HepG2 (cell line): Measurements from ENCODE around the gene MVP. TPM values are rescaled to one million over a fixed set of nuclear protein-coding genes. Genes with fewer than 3 reads are reported as not detected.

Experiments used
- AFF4 ChIP-seq: sonication (generic); formaldehyde crosslinking; IDR thresholded peaks from 2 replicates; pipeline ENCODE4 v1.4.0; 2020; ENCODE audit warnings: missing genetic modification reagents
- ARID4A ChIP-seq: sonication (generic); formaldehyde crosslinking; IDR thresholded peaks from 2 replicates; pipeline ENCODE4 v1.5.0; 2020; ENCODE audit warnings: mild to moderate bottlenecking, missing genetic modification reagents, borderline replicate concordance
- HBP1 ChIP-seq: IDR thresholded peaks from 2 replicates; pipeline ENCODE4 v1.6.1; 2016; ENCODE audit warnings: low read depth, control low read depth
- NRL ChIP-seq: sonication (generic); formaldehyde crosslinking; IDR thresholded peaks from 2 replicates; pipeline ENCODE4 v1.5.0; 2020; ENCODE audit warnings: missing genetic modification reagents, mild to moderate bottlenecking, moderate library complexity, borderline replicate concordance
- POLR2AphosphoS5 ChIP-seq: IDR thresholded peaks from 2 replicates; pipeline ENCODE4 v1.6.1; 2012; ENCODE audit warnings: low read depth, low read length
- REPIN1 ChIP-seq: sonication (generic); formaldehyde crosslinking; IDR thresholded peaks from 2 replicates; pipeline ENCODE4 v1.8.0; 2022; ENCODE audit warnings: missing genetic modification reagents, low read depth, mild to moderate bottlenecking, borderline replicate concordance
- SMARCC2 ChIP-seq: fragments of 450-650 bp; IDR thresholded peaks from 2 replicates; pipeline ENCODE4 v1.6.1; 2017; ENCODE audit warnings: antibody characterized with exemption, mild to moderate bottlenecking
- TERF1 ChIP-seq: sonication (generic); formaldehyde crosslinking; IDR thresholded peaks from 2 replicates; pipeline ENCODE4 v1.8.0; 2022; ENCODE audit warnings: mild to moderate bottlenecking, missing genetic modification reagents, moderate library complexity
- ZBTB2 ChIP-seq: sonication (generic); formaldehyde crosslinking; IDR thresholded peaks from 2 replicates; pipeline ENCODE4 v1.8.0; 2022; ENCODE audit warnings: low read depth, missing genetic modification reagents
- ZFP82 ChIP-seq: sonication (generic); formaldehyde crosslinking; IDR thresholded peaks from 2 replicates; pipeline ENCODE4 v1.5.1; 2020; ENCODE audit warnings: mild to moderate bottlenecking, missing genetic modification reagents, borderline replicate concordance
- ZNF317 ChIP-seq: sonication (generic); formaldehyde crosslinking; IDR thresholded peaks from 2 replicates; pipeline ENCODE4 v1.5.0; 2020; ENCODE audit warnings: mild to moderate bottlenecking, missing genetic modification reagents
- ZNF782 ChIP-seq: sonication (generic); formaldehyde crosslinking; IDR thresholded peaks from 2 replicates; pipeline ENCODE4 v1.4.0; 2020; ENCODE audit warnings: missing genetic modification reagents, mild to moderate bottlenecking, borderline replicate concordance
- ZSCAN21 ChIP-seq: sonication (generic); formaldehyde crosslinking; IDR thresholded peaks from 2 replicates; pipeline ENCODE4 v1.8.0; 2022; ENCODE audit warnings: mild to moderate bottlenecking, missing genetic modification reagents, moderate library complexity, borderline replicate concordance
- polyA plus RNA-seq, 8 experiments: library from polyadenylated mRNA; depleted of rRNA in 3 of 8; stranded (reverse) in 7 of 8; unstranded in 1 of 8; fragments of >200 nt; fragmentation: Illumina TruSeq in 4 of 8; extraction: Trizol in 4 of 8; gene quantifications; 2 replicates each; pipeline versions ENCODE4 v1.2.1 to v1.2.3, GENCODE V29; 2011 to 2016; ENCODE audit warnings: low read depth in 4 of 8, missing spikeins in 1 of 8, mixed read lengths in 1 of 8; ENCODE audit not compliant: insufficient read depth in 1 of 8
- total RNA-seq, 5 experiments: library from RNA; depleted of rRNA; stranded (reverse); fragments of >200 nt; fragmentation: Illumina TruSeq; extraction: Trizol; gene quantifications; 2 replicates each; pipeline ENCODE4 v1.2.3, GENCODE V29; 2016; ENCODE audit warnings: low read depth in 1 of 5

The MVP gene
- total and polyA plus RNA-seq, 2 of the 13 experiments (the other 11 are each of a cell fraction or from before 2014, with no cell fraction given), result 22.9 to 43.5 TPM

GRCh38 chr16:29811896-29812665 is 8.2 kb upstream of the MVP start, which contains the start of gene PRRT2 (continued):
- TF ChIP-seq REPIN1 (CRISPR knock-in tag) (no peak), ZSCAN21 (peak; percentile 39; the same call in 1 of the 2 replicates), ZNF782 (no peak; the same call in 1 of the 2 replicates), ZFP82 (CRISPR knock-in tag) (0 out of 2 replicates have a peak, but pooled peaks have one; percentile 48), TERF1 (no peak), NRL (CRISPR knock-in tag) (0 out of 2 replicates have a peak, but pooled peaks have one; percentile 15), ZBTB2 (0 out of 2 replicates have a peak, but pooled peaks have one; percentile 26), HBP1 (no peak), AFF4 (CRISPR knock-in tag) (no peak), SMARCC2 (no peak), ARID4A (peak; percentile 29; the same call in 1 of the 2 replicates), ZNF317 (CRISPR knock-in tag) (0 out of 2 replicates have a peak, but pooled peaks have one; percentile 33), POLR2AphosphoS5 (no peak)
